DMS114 treated with DMSO at 0.1 percent for 48 hours (cell line): Measurements from ENCODE around the gene NBPF1.
"Not testable (repeated sequence)": the region's sequence is repeated elsewhere in the genome, so short reads cannot be mapped to it uniquely, and the experiment has no call there.

Experiments
- DNase-seq: peaks from one replicate; lab custom pipeline; 2025; ENCODE audit not compliant: unreplicated experiment; lab: John Stamatoyannopoulos, UW

Gene NBPF1

GRCh38 chr1:16553244-16553643 is 60.1 kb downstream of the NBPF1 start:
- DNase-seq, result not testable (repeated sequence)

GRCh38 chr1:16550212-16550918 is 63.0 kb downstream of the NBPF1 start:
- not testable (repeated sequence) for DNase-seq

GRCh38 chr1:16549545-16549944 is 63.8 kb downstream of the NBPF1 start:
- not testable (repeated sequence) for DNase-seq

- DNase-seq, result not testable (repeated sequence)
These were observed 65.7 kb downstream of the NBPF1 start for GRCh38 chr1:16547502-16548241.

- not testable (repeated sequence) for DNase-seq
These were observed 67.7 kb downstream of the NBPF1 start for GRCh38 chr1:16545682-16546095.

DNA sequence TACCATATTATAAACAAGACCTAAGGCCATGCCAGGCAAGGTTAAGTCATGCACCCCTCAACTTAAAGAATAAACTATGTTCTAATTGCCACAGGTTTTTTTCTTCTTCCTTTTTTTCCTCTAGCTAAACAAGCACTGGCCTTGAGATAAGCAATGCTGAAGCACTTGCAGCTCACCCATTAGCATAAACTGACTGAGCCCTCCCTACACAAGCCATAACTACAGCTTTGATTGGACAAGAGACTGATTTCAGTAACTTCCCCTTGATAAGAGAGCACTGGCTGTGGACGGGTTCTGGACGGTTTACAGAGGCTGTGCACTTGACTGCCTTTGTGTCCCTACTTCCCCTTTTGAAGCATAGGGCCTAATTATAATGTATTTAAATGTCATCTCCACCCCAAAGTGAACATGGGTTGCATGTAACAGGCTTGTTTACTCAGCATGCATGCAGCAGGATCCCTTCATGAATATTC is 72.9 kb downstream of the NBPF1 start:
- DNase-seq, result not testable (repeated sequence)

DNA sequence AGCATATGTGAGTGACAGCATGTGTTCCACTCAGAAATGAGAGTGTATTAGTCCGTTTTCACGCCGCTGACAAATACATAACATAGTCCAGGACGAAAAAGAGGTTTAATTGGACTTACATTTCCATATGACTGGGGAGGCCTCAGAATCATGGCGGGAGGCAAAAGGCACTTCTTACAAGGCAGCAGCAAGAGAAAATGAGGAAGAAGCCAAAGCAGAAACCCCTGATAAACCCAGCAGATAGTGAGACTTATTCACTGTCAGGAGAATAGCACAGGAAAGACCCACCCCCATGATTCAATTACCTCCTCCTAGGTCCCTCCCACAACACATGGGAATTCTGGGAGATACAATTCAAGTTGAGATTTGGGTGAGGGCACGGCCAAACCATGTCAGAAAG is 75.8 kb downstream of the NBPF1 start:
- not testable (repeated sequence) for DNase-seq

DNA sequence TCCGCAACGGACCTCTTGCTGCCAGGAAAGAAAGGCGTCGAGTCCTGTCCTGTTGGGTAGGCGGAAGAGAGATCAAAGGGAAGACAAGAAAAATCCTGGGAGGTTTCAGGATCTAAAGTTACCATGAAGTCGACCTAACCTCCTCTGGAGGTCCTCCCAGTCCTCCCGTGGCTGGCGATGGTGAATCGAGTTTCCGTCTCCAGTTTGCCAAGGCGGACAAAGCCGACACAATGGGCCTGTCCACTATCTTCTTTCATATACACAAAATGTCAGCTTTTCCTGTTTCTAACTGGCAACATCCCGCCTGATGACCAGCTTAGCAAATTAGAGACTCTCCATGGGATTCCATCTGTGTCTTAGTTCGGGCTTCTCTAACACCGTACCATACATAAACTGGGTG is 76.6 kb downstream of the NBPF1 start:
- not testable (repeated sequence) for DNase-seq

GRCh38 chr1:16535898-16536297 is 77.5 kb downstream of the NBPF1 start:
- not testable (repeated sequence) for DNase-seq

DNA sequence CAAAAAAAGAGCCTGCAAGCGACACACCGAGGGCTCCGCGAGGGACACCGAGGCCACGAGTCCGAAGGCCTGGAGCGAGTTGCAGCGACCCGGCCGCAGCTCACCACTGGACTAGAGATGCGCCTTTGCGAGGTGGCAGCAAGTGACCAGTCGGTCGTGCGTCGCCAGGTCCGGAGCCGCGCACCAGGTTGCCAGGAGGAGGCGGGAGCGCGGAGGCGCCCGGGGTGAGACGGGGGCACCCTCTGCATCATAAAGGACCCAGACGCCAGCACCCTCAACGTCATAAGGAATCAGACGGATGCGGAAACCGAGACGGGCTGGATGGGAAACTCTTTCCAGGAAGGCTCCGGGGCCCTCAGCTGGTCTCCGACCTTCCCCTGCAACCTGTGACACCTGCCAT is 77.9 kb downstream of the NBPF1 start:
- not testable (repeated sequence) for DNase-seq

DNA sequence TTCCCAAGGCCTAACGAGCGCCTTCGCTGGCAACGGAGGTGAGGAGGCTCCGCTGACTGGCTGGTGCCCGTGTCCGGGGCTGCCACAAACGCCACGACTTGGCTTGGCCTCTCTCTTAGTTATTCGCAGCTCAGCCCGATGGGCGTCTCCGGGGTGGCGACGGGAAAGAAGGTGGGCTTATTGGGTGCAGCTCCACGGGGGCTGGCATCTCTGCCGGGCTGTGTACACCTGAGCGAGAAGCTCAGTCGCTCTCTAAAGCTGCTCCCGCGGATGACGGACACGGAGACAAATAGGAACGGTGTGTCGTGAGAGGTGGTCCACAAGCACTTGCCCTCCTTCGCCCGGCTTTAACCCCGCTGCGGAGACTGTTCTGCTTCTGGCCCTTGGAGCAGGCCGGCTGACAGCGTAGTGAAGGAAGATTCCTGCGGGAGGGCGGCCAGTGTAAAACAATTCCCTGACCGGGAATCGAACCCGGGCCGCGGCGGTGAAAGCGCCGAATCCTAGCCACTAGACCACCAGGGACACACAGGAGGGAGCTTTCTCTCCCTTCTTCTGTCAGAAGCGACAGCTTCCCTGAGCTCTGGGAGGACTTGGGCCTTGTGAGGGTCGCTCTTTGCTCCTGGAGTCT is 78.4 kb downstream of the NBPF1 start:
- not testable (repeated sequence) for DNase-seq

- not testable (repeated sequence) for DNase-seq
These were observed 79.0 kb downstream of the NBPF1 start for GRCh38 chr1:16534239-16534828.

GRCh38 chr1:16532235-16532991 is 81.0 kb downstream of the NBPF1 start:
- not testable (repeated sequence) for DNase-seq

- DNase-seq, result not testable (repeated sequence)
These were observed 85.0 kb downstream of the NBPF1 start for GRCh38 chr1:16528338-16528737.

DNA sequence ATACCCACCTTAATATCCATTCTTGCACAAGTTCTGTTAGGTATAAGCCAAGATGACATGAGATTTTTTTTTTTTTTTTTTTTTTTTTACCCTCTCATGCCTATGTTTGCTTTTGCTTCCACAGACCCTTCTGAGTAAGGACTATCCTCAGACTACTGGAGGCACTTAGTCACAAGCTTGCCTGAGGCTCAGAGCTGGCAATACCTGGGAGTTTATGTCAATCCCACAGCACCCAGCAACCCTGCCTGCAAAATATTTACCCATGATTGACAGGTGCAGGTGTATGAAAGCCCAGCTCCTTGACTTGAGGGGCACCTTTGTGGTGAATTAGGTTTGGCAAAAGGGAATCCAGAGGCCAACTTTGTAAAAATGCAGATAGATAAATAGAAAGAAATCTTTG is 87.6 kb downstream of the NBPF1 start:
- DNase-seq, result not testable (repeated sequence)

GRCh38 chr1:16521679-16522078 is 91.7 kb downstream of the NBPF1 start:
- not testable (repeated sequence) for DNase-seq

GRCh38 chr1:16521288-16521583 is 92.1 kb downstream of the NBPF1 start:
- DNase-seq, result no peak

- not testable (repeated sequence) for DNase-seq
These were observed 92.7 kb downstream of the NBPF1 start for GRCh38 chr1:16520435-16521287.

DNA sequence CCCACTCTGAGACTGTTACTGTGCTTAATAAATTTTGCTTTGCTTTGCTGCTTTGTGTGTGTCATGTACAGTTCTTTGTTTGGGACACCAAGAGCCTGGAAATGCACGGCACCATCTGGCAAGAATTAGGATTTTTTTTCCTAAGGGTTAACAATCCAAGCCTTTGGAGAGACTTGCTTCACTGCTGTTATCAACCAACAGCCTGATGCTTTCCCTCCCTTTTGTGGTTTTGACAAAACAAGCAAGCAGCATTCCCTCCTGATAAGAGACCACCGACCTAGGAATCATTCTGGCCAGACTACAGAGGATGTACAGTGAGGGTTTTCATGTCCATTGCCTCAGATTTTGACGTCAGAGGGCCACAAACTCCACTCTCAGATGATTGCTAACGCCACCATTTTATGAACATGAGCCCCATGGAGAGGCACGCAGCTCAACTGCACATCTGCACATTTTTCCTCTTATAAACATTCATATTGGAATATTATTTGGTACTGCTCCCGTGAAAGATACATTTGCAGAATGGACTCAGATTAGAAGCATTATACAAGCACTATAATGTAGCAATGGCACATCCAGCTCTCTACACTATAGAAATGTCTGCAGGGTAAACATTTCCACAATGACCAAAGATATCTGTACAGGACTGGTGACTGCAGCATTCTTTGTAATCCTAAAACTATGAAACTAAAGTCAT is 94.0 kb downstream of the NBPF1 start:
- not testable (repeated sequence) for DNase-seq
